DMS79 treated with DMSO at 0.1 percent for 48 hours (cell line): ENCODE results near the gene EYA2.
"Not testable (repeated sequence)": the region's sequence is repeated elsewhere in the genome, so short reads cannot be mapped to it uniquely, and the experiment has no call there.

ENCODE experiments used
- DNase-seq: peaks from one replicate; lab custom pipeline; 2025; lab: John Stamatoyannopoulos, UW

The EYA2 gene

DNA sequence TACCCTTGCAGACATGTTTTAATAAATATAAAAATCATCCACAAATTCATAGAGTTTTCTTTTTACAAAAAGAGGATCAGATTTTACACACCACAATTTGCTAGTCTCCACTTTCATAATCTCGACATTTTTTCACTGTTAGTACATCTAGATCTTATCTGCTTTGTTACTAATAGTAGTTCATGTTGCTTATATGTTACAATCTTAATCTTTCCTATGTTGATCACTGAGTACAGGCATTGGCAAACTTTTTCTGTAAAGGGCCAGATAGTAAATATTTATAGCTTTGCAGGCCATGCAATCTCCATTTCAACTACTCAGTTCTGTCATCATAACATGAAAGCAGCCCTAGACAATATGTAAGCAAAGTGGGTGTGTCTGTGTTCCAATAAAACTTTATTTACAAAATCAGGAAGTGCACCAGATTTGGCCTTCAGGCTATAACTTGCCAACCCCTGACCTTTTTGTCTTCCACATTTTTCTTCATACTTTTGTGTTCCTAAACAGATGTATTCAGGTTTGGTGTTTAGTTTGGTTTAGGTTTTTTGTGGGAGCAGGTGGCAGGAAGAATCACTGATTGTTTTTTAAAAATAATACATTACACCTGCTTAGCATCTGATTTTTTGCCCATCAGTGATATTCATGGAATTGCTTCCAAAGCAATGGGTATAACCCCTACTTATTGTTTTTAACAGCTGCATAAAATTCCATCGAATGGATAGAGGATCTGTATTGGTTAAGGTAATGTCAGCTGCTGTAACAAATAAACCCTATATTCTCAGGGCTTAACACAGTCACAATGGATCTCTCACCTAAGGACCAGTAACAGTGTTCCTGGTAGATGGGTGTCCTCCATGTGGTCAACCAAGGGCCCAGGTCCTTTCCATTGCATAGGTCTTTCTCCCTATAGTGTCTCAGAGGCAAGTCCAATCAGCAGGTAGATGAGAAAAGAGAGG lies 61.2 kb downstream of the EYA2 start:
- DNase-seq: no peak

DNA sequence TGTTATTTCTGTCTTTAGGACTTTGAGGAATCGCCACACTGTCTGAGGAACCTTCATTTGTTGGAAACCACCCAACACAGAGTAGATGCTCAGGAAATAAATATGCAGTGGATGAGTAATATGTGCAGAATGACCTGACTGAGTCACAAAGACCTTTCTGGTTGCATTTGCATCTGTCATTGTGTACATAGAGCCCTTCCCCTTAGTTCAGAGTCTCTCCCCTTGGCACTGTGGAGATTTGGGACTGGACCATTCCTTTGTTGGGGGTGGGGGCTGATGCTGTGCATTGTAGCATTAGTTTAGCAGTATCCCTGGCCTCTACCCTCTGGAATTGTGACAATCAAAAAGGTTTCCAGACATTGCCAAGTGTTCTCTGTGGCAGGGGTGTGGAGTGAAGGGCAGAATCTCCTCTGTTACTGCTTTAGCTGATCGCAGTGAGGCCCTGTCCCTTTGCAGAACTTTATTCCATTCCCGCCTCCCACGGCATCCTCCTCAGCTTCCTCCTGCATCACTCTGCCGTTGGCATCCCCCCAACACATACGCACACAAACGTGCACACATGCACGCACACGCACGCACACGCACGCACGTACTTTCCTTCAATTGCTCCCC lies 64.5 kb downstream of the EYA2 start:
- no peak for DNase-seq

DNA sequence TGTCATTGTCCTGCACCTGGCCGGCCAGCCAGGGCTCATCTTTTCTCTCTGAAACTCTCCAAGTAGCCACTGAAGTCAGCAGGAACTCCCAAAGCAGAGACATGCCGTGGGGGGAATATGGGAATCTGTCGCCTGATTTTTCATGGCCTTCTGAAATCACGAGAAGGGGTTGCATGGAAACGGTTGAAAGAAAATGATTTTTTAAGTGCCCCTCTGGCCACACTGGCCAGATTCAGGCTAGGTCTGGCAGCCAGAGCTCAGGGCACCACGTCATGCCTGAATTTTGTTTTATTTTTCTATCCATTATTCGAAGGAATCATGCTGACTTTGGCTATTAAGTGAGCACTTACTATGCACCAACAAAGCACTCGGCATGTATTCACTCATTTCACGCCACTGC lies 65.2 kb downstream of the EYA2 start:
- no peak for DNase-seq

DNA sequence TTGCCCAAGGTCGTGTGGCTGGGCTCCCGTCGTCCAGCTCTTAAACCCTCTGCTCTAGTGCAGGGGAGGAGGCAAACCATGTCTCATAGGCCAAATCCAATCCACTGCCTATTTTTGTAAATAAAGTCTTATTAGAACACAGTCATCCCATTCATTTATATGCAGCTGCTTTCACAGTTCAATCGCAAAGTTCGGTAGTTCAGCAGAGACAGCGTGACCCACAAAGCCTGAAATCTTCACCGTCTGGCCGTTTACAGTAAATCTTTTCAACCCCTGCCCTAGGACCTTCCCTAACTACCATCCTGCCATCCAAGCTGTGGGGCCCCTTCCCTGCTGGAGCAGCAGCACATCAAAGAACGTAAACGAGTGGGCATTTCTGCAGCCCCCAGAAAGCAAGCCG lies 65.9 kb downstream of the EYA2 start:
- no peak for DNase-seq

DNA sequence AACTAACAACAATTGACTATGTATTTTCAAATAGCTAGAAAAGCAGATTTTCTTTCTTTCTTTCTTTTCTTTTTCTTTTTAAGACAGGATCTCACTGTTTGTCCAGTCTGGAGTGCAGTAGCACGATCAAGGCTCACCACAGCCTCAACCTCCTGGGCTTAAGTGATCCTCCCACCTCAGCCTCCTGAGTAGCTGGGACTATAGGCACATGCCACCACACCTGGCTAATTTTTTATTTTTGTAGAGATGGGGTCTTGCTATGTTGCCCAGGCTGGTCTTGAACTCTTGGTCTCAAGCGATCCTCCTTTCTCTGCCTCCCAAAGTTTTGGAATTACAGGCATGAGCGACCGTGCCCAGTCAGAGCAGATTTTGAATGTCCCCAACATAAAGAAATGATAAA lies 67.3 kb downstream of the EYA2 start:
- DNase-seq: not testable (repeated sequence)

DNA sequence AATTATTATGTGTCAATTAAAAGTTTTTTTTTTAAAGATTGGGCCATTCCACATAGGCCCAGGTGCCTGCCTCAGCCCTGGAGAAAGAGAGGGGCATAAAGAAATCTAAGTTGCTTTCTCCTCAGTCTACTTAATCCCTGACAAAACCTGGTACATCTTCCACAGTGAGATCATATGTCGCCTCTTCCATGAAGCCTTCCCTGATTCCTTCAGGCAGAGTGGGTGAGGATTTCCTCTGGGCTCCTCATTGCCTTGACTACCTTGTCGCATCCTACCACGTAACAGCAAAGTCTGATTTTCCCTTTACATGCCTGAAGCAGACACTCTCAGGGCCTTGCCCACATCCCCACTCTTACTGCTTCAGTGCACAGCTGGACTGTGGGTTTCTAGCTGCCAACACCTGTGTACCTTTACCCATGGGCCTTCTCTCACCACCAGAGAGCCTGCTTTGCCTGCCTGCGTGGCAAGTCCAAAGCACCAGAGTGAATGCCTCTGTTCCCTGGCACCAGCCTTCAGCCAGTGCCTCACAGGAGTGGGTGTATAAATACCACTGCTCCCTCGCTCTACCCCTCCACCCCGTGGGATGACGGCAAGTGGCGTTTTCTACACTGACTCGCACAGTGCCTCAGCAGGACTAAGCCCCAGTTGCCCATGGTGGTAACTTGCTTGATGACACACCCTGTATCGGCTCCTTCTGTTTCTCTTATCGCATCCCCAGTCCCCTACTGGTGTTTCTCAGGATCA lies 68.0 kb downstream of the EYA2 start:
- DNase-seq: no peak

DNA sequence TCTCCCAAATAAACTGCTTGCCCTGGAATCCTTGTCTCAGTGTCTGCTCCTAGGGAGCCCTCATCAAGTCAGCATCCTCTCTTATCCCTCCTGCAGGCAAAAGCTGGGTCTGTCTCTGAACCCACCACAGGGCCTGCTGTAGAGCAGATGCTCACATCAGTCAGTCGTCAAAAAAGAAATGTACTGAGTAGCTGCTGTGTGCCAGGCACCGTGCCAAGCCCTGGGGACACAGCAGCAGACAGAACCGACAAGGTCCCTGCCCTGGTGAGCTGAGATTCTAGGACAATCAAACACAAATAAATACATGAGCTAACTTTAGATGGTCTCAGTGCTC lies 68.5 kb downstream of the EYA2 start:
- no peak for DNase-seq

DNA sequence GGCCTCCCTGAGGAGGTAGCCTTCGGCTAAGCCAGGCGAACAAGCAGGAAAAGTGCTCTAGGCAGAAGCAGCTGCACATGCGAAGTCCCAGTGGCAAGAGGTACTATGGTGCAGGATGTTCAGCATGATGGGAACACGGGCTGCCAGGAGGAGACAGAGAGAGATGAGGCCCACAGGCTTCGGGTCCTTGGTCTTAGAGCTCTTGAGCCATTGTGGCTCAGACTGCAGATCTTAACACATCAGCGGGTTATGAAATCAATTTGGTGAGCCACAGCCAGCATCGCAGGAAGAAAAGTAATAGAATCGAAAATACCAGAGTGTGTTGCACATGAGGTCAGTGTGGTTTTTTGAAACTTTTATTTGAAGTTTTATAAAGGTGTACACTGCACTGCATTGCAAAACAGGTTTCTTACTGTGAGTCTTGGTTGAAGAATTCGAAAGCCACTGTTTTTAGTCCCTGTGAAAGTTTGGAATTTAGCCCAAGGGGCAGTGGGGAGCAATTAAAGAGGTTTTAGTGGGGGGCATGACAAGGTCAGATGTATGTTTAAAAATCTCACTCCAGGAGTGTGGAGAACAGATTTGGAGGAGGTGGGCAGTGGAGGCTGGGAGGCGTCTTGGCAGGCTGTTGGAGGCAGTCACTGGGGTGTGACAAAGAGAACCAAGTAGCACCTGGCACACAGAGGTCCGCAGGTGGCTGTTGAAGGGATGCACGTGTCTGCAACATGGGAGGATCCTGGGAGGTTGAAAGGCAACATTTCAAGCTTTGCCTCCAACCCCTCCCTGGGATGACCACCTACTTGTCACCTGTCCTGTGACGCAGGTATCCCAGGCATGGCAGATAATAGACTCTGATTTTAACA lies 69.3 kb downstream of the EYA2 start:
- DNase-seq: peak; percentile 63

DNA sequence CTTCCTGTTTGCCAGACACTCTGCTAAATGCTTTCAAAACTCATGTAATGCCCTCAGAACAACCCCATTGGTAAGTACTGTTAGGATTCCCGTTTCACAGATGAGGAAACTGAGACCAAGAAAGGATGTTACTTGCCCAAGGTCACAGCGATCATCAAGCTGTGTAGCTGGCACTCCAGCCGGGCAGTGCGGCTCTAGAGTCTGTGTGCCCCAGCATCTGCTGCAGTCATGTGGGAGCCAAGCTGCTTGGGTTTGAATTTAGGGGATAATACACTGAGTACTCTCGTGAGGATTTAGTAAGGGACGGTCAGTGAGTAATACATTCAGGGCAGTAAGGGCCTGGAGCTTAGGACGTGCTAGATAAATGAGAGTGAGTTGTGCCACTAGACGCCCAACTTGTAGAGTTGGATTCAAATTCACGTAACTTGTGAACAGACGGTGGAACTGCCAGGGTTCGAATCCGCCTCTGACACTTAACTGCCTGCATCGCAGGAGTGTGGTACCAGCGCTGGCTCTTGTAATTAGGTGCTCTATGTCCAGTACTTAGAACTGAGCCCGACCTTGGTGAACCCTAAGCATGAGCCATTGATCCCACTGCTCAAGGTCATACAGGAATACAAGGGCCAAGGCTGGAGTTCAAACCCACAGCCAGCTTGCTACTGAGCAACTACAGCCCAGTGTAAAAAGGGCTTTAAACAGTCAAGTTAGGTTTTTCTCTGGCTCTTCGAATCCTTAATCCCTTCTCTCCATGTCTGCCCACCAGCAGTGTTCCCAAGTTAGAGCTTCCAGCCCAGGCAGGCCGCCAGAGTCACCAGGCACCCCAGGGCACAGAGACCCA lies 70.2 kb downstream of the EYA2 start:
- DNase-seq: no peak

DNA sequence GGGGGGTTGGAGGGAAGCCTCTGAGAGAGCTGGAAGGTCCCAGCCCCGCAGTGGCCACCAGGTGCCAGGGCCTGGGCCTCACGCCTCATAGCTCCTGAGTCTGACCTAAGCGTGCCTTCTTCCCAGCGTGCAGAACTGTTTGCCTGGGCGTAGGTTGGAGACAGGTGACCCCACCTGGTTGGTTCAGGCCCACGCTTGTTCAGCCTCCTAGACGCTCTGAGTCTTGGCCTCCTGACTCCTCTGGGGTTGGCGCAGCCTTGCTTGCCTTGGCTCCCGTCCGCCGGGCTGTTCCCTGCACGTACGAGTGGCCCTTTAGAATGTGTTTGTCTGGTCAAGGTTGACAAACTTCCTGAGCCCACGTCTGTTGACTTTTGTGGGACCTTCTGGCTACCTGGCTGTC lies 70.8 kb downstream of the EYA2 start:
- peak; percentile 72 for DNase-seq

DNA sequence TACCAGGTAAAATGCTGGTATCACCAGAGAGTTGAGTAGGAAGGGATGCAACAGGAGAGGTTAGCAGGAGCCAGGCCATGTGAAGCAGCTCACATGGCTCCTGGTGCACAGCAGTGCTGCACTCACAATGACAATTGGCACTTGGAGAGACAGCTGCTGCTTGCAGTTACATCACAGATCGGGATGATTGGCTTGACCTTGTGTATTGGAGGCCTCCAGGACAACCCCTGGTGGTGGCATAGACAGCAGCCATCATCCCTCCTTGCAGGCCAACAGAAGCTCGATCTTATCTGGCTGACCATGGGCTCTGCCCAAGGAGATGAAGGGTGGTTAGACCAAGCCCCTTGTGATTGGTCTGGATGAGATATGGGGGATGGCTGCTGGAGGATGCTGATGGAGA lies 73.0 kb downstream of the EYA2 start:
- DNase-seq: no peak

DNA sequence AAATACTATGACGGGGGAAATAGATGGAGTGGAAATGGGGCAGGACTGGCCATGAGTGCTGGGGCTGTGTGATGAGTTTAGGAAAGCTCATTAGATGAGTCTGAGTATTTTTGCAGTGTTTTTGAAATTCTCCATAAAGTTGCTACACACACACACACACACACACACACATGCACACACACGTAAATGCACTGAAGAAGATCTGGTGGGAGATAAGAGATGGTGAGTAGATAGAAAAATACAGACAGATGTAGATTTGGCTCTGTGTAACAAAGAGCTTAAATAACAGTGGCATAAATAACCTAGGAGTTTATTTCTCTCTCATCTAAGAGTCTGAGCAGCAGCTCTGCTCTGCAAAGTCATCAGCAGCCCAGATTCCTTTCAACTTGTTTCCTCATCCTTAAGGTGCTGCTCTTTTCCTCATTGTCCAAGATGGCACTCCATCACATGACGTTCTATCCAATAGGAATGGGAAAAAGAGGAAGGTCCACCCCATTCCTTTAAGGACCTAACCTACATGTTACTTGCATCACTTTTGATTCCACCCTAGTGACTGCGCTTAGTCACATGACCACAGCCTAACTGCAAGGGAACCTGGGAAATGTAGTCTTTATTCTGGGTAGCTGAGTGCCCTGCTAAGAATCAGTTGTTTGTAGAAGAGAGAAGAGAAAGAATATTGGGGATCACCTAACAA lies 76.4 kb downstream of the EYA2 start:
- DNase-seq: no peak

DNA sequence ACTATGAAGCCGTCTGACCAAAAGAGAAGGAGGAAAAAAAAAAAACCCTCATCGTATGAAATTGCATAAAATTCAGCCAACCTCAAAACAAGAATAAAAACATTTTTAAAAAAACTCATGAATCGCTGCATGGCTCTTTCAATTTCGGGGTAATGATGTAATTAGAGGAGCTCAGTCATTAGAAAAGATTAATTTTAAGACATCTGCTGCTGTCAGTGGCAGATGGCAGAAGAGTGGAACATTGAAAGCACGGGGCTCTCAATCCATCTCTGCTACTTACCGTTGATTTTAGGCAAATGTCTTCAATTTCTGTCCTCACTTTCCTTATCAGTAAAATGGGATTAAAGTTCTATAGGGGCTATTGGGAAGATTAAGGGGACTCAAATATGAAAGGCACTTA lies 79.1 kb downstream of the EYA2 start:
- DNase-seq: no peak

DNA sequence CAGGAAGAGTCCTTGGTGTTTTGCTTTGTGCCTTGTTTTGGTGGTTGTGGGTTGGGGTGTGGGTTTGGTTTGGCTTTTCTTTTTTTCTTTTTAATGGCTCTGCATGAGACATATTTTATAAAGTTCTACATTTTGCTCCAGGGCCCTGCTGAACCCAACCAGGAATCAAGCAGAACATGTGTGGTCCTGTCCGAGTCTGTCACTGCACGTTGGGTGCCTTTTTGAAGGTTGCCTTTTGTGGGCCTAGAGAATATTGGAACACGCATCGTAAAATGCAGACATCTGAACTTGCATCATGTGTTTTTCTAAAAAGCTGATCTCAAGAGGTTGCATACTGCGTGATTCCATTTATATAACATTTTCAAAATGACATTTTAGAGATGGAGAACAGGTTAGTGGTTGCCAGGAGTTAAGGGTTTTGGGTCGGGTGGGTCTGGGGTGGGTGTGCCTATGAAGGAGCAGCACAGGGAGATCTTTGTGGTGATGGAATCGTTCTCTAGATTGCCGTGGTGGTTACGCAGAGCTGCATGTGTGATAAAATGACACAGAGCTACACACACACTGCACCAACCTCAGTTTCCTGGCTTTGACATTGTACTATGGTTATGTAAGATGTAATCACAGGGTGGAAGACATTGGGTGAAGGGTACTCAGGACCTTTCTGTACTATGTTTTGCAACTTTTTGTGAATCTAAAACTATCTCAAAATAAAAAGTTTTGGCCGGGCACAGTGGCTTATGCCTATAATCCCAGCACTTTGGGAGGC lies 80.2 kb downstream of the EYA2 start:
- no peak for DNase-seq

DNA sequence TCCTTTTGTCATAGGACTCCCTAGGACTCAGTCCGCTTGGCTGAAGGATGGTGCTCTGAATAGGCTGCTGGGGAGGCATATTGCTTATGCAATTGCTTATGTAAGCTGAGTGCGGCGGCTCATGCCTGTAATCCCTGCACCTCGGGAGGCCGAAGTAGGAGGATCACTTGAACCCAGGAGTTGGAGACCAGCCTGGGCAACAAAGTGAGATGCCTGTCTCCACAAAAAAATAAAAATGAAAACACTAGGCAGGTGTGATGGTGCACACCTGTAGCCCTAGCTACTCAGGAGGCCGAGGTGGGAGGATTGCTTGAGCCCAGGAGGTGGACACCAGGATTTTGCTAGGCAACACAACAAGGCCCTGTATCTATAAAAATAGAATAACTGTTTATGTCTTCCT lies 81.3 kb downstream of the EYA2 start:
- DNase-seq: no peak

DNA sequence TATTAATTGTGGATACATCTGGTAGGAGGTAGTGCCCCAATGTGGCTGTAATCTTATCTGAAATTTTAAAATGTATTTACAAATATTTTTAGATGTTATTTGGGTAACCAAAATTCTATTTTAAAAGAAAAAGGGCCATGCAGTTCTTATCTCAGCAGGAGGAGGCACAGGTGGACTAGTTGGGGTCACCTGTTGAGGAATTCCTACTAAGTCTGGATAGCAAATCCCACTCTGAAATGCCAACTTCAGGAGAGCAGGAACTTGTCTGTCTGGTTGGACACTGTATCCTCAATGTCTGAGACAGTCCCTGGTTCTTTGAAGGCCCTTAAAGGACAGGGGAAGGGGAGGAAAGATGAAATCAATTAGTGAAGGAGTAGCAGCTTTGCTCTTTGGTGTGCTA lies 82.6 kb downstream of the EYA2 start:
- no peak for DNase-seq

DNA sequence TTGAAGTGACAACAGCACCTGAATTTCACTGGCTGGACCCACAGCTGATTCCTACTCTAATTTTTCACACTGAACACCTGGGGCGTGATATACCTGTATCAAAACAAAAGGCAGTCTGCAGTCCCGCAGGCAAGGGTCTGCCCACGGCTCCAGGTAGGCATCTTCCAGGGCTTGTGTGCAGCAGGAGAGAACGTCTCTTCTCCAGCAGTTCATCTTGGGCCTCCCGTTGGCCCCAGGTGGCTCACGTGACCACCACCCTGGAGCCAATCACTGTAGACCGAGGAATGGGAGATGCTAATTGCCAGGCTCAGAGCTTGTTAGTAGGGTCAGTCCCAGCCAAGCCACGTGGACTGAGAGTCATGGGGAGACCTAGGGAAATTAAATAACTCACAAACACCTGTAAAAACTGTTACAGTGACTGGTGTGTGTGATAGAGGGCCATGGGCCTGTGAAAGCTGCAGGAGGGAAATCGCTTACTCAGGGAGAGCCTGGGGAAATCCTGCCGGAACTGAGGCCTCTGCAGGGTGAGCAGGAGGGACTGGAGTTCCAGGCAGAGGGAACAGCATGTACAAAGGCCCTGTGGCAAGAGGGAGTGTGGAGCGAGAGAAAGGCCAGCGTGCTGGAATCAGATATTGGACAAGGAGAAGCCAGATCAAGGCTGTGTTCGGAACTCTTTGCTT lies 83.4 kb downstream of the EYA2 start:
- no peak for DNase-seq

DNA sequence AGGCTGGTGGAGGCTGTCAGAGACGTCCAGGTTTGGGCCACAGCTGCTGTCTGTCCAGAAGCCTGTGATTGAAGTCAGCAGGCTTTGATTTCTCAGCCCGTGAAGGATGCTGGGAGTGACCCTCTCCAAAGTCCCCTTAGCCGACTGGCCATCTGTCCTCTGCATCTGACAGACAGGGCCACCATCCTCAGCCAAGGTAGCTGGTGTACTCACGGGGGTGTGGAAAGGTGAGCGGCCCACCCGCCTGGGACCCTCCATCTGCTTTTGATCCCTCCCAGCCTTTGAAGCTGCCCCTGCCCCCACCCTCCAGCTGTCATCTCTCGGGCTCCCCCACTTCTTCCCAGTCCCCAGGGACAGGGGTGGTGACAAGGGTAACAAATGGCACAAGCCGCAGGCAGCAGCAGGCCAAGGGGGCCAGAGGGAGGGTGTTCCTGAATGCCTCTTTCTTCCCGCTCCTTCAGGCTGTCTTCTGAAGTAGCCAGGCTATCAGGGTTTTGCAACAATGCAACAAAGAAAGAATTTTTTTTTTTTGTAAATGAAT lies 84.4 kb downstream of the EYA2 start:
- no peak for DNase-seq
